OCI-LY7 (cell line): ENCODE measurements around the gene ALPL.

ENCODE experiments used
- CTCF ChIP-seq: fragments of 200-600 bp; sonication (generic); conservative IDR thresholded peaks from 2 replicates; pipeline ENCODE4 v1.5.1; 2014; ENCODE audit warnings: mild to moderate bottlenecking, antibody characterized with exemption, low read length, moderate library complexity, mixed read lengths
- EZH2phosphoT487 ChIP-seq: fragments of 200-600 bp; sonication (generic); IDR thresholded peaks from 2 replicates; pipeline ENCODE4 v1.6.1; 2018; ENCODE audit warnings: low read depth, borderline replicate concordance, mild to moderate bottlenecking, mixed run types, antibody characterized with exemption, low read length, moderate library complexity, mixed read lengths

DNA sequence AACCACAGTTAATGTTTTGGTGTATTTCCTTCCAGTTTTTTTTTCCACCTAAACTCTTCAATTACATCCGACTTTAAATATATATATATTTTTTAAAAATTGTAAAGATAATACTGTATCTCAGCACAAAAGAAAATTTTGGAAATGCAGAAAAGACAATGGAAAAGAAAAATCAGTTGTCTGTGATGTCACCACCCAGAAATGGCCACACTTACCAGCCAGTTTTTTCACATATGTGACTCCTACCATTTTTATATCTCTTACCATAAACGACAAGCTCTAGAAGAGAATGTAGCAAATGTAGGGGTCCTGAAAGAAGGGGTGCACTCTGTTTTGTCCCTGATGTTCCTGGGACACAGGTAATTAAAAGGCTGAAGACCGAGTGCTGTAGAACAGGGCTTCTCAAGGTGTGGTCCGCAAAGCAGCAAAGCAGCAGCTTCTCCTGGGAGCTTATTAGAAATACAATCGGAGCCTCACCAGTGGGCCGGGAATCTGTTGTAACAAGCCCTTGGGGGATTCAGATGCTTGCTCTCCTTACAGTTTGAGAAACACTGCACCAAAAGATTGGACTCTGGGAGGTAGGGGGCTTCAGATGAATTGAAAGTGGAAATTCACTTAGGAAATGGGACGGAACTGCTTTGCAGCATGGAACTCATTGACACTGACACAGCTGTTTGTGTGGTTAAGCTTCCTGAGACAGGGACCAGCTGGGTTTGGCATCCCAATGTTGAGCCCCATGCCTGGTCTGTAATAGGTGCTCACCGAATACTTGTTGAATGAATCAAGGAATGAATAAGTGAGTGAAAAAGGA is 44.1 kb downstream of the ALPL start:
- TF ChIP-seq CTCF (no peak), EZH2phosphoT487 (no peak)
